Mucosa of descending colon (tissue), 3 donors: ENCODE results near the gene SMIM35. TPM values are rescaled to one million over a fixed set of nuclear protein-coding genes. Genes with fewer than 3 reads are reported as not detected.
"Not testable (repeated sequence)": the region's sequence is repeated elsewhere in the genome, so short reads cannot be mapped to it uniquely, and the experiment has no call there.

Source experiments
- ATAC-seq: fragments of 200-7000 bp; cut with Tn5 transposase; one replicate; pipeline ENCODE4 v1.9.1; 2020; ENCODE audit warnings: mild to moderate bottlenecking, moderate library complexity
- DNase-seq, 3 donors: peaks; one replicate each; pipeline ENCODE4 v3.0.0-alpha.2; 2020
- H3K36me3 ChIP-seq: fragments of 200-600 bp; one replicate; pipeline ENCODE4 v1.8.0; 2021; ENCODE audit warnings: low read depth, mild to moderate bottlenecking
- H3K4me1 ChIP-seq: fragments of 200-600 bp; one replicate; pipeline ENCODE4 v1.8.0; 2021; ENCODE audit warnings: low read depth, mild to moderate bottlenecking
- H3K4me3 ChIP-seq: fragments of 200-600 bp; one replicate; pipeline ENCODE4 v1.8.0; 2021; ENCODE audit warnings: mild to moderate bottlenecking
- H3K9me3 ChIP-seq: fragments of 200-600 bp; one replicate; pipeline ENCODE4 v1.8.0; 2021; ENCODE audit warnings: mild to moderate bottlenecking
- CTCF ChIP-seq: fragments of 200-600 bp; IDR thresholded peaks from one replicate; pipeline ENCODE4 v1.8.0; 2022; ENCODE audit warnings: antibody characterized with exemption, mild to moderate bottlenecking
- intact Hi-C, 2 donors: fragments of 100-400 bp; cut with DNase I in 1 of 2; cut with micrococcal nuclease in 1 of 2; formaldehyde crosslinking; loops; one replicate each; pipeline versions ENCODE4 v1.11.0 to v1.11.1; 2022; cut with DNase I, micrococcal nuclease
- total RNA-seq, 3 donors: library from RNA; stranded (reverse); fragmentation: NEBNext Ultra II Directional in 2 of 3; extraction: Animal tissue kit (Norgen Biotek cat#: 25700) in 2 of 3; gene quantifications; one replicate each; pipeline versions ENCODE4 v1.2.1 to v1.2.4, GENCODE V29; 2021 to 2023
- donor health status: DM: no; HTN: no; CAD: no; lungs with moderate emphysema.
- donor health status: DM: no; HTN: no; CAD: no.
- donor health status: DM: no; HTN: yes; CAD: no.

The SMIM35 gene
- total RNA-seq, 3 donors from 2014 or later, result not detected

- DNase-seq (no peak), ATAC-seq (peak; percentile 52)
- intact Hi-C loops, result no loop called here
- Histone ChIP-seq H3K4me1 (no peaks in the 10 kb centered on the region), H3K9me3 (no peaks in the 10 kb centered on the region), H3K4me3 (no peak overlapping the region), H3K36me3 (no peaks in the 10 kb centered on the region)
- no peak for TF ChIP-seq CTCF
Measured at GRCh38 chr11:118012083-118012669, 74.6 kb downstream of the SMIM35 start.

DNA sequence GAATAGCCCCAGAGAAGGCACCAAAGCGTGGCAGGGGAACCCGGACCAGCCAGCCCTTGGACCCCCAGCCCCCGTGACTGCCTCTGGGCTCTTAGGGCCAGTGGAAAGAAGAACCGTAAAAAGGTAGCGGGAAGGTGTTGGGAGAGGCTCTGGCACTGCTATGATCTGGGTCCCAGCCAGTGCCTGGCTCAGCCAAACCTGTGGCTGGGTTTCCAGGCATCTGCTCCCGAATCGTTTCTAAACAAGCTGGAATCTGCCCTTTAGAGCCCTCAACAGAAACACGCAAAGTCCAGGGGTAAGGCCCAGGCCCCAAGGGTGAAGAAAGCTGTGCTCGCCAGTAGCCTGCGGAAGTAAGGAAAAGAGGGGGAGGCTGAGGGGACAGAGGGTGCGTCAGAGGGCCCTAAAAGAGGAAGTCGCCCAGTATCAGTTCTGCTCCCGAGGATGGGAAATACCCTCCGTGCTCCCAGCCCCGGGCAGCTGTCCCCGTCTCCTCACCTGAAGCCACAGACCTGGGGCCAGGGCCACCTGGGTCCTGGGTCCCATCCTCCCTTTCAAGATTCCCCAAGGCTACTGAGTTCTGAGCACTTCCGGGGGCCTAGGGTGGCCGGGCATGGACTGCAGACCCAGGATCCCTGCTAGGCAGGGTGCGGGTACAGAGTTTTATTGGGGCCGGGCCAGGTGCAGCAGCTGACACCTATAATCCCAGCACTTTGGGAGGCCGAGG is 75.9 kb downstream of the SMIM35 start:
- Histone ChIP-seq H3K9me3 (no peaks in the 10 kb centered on the region), H3K36me3 (no peaks in the 10 kb centered on the region), H3K4me3 (no peak overlapping the region), H3K4me1 (no peaks in the 10 kb centered on the region)
- ATAC-seq, result peak; percentile 70
- intact Hi-C loops, result no loop called here
- peak; percentile 57 to 86 (median 65) for DNase-seq
- no peak for TF ChIP-seq CTCF

DNA sequence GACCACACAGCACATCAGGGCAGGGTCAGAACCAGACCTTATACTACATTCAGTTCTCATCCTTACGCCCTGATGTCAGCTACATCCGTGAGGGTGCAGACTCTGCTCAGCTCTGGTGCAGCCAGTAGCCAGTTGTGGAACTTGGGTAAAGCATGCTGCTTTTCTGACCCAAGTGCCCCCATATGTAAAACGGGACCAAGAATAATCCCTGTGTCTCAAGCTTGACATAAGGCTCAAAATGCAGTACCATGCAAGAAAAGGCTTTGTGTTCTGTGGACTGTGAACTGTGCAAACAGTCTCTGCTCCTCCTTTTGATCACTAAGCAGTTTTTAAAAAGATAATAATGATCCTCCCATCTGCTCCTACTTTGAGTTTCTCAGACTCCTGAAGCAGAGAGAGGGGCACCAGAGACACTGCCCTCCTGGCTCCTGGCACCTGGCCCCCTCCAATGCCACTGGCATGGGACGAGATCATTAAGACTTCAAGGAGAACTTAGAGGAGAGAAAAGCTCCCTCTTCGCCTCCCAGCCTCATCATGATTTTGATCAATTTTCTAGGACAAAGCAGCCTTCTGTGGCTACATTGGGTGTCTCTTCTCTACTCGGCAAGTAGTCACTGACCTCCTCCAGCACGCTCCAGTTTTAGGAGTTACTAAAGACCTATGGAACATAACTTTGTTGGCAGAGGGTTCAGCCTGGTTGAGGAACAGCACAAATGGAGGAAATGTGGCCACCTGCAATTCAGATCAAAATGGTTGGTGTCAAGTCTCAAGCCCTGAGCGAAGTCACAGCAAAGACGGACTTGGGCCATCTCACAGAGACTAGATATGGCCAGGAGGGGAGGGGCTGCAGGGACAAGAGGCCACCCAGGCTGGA is 76.7 kb downstream of the SMIM35 start:
- no peak for TF ChIP-seq CTCF
- Histone ChIP-seq H3K4me1 (no peaks in the 10 kb centered on the region), H3K9me3 (no peaks in the 10 kb centered on the region), H3K4me3 (no peak overlapping the region), H3K36me3 (no peaks in the 10 kb centered on the region)
- no peak for ATAC-seq
- intact Hi-C loops, result no loop called here
- no peak for DNase-seq

GRCh38 chr11:118008271-118008911 is 78.4 kb downstream of the SMIM35 start:
- H3K4me1 ChIP-seq, result peaks cover 1% of the 10 kb centered on the region
- no peak for ATAC-seq
- intact Hi-C loops, result no loop called here
- H3K4me3 ChIP-seq, result no peak overlapping the region
- no peaks in the 10 kb centered on the region for H3K36me3 ChIP-seq
- no peaks in the 10 kb centered on the region for H3K9me3 ChIP-seq
- TF ChIP-seq CTCF, result no peak
- no peak for DNase-seq

DNA sequence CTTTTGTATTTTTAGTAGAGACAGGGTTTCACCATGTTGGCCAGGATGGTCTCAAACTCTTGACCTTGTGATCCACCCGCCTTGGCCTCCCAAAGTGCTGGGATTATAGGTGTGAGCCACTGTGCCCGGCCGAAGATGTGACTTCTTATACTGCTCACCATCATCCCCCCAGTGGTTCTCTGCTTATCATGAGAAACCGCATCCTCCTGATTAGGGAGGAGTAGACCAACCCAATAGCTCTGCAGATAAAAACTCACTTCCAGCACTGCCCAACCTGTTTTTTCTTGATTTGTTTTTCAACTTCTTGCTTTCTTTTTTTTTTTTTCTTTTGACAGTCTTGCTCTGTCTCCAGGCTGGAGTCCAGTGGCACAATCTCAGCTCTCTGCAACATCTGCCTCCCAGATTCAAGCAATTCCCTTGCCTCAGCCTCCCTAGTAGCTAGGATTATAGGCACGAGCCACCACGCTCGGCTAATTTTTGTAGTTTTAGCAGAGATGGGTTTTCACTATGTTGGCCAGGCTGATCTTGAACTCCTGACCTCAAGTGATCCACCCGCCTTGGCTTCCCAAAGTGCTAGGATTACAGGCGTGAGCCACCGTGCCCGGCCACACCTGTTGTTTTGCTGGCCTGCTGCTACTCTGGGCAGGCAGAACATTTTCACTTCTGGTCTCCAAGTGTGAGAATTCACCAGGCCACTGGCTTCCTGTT is 79.0 kb downstream of the SMIM35 start:
- H3K4me3 ChIP-seq, H3K4me1 ChIP-seq, H3K36me3 ChIP-seq, intact Hi-C loops, H3K9me3 ChIP-seq: not testable (repeated sequence)
- ATAC-seq (peak; percentile 51), DNase-seq (peak in 1 of 3 donors; percentile 55)
